Mucosa of descending colon (tissue), 3 donors: ENCODE results near the gene COBL. TPM values are rescaled to one million over a fixed set of nuclear protein-coding genes. Genes with fewer than 3 reads are reported as not detected.

Experiments
- ATAC-seq: fragments of 200-7000 bp; cut with Tn5 transposase; one replicate; pipeline ENCODE4 v1.9.1; 2020; ENCODE audit warnings: mild to moderate bottlenecking, moderate library complexity
- DNase-seq, 3 donors: peaks; one replicate each; pipeline ENCODE4 v3.0.0-alpha.2; 2020
- H3K36me3 ChIP-seq: fragments of 200-600 bp; one replicate; pipeline ENCODE4 v1.8.0; 2021; ENCODE audit warnings: low read depth, mild to moderate bottlenecking
- H3K4me1 ChIP-seq: fragments of 200-600 bp; one replicate; pipeline ENCODE4 v1.8.0; 2021; ENCODE audit warnings: low read depth, mild to moderate bottlenecking
- H3K4me3 ChIP-seq: fragments of 200-600 bp; one replicate; pipeline ENCODE4 v1.8.0; 2021; ENCODE audit warnings: mild to moderate bottlenecking
- H3K9me3 ChIP-seq: fragments of 200-600 bp; one replicate; pipeline ENCODE4 v1.8.0; 2021; ENCODE audit warnings: mild to moderate bottlenecking
- CTCF ChIP-seq: fragments of 200-600 bp; IDR thresholded peaks from one replicate; pipeline ENCODE4 v1.8.0; 2022; ENCODE audit warnings: antibody characterized with exemption, mild to moderate bottlenecking
- intact Hi-C, 2 donors: fragments of 100-400 bp; cut with DNase I in 1 of 2; cut with micrococcal nuclease in 1 of 2; formaldehyde crosslinking; loops; one replicate each; pipeline versions ENCODE4 v1.11.0 to v1.11.1; 2022; cut with DNase I, micrococcal nuclease
- total RNA-seq, 3 donors: library from RNA; stranded (reverse); fragmentation: NEBNext Ultra II Directional in 2 of 3; extraction: Animal tissue kit (Norgen Biotek cat#: 25700) in 2 of 3; gene quantifications; one replicate each; pipeline versions ENCODE4 v1.2.1 to v1.2.4, GENCODE V29; 2021 to 2023
- donor health status: DM: no; HTN: no; CAD: no; lungs with moderate emphysema.
- donor health status: DM: no; HTN: no; CAD: no.
- donor health status: DM: no; HTN: yes; CAD: no.

COBL gene
- total RNA-seq, 3 donors from 2014 or later = 48.6 to 91.8 (median 56.6) TPM

- Histone ChIP-seq H3K4me1 (no peaks in the 10 kb centered on the region), H3K36me3 (no peaks in the 10 kb centered on the region), H3K9me3 (no peaks in the 10 kb centered on the region), H3K4me3 (no peak overlapping the region)
- no peak for TF ChIP-seq CTCF
- ATAC-seq = no peak
- no peak for DNase-seq
- intact Hi-C loops = no loop called here
Observed at GRCh38 chr7:51128545-51129435, 187.8 kb downstream of the COBL start.

GRCh38 chr7:51127618-51127904 lies 189.0 kb downstream of the COBL start:
- intact Hi-C loops = no loop called here
- no peak for TF ChIP-seq CTCF
- DNase-seq (no peak), ATAC-seq (no peak)
- no peaks in the 10 kb centered on the region for H3K4me1 ChIP-seq
- H3K9me3 ChIP-seq = no peaks in the 10 kb centered on the region
- no peak overlapping the region for H3K4me3 ChIP-seq
- no peaks in the 10 kb centered on the region for H3K36me3 ChIP-seq

GRCh38 chr7:51126813-51127617 lies 189.6 kb downstream of the COBL start:
- intact Hi-C loops = no loop called here
- H3K4me1 ChIP-seq = no peaks in the 10 kb centered on the region
- DNase-seq (no peak), ATAC-seq (no peak)
- no peak overlapping the region for H3K4me3 ChIP-seq
- H3K36me3 ChIP-seq = no peaks in the 10 kb centered on the region
- H3K9me3 ChIP-seq = no peaks in the 10 kb centered on the region
- no peak for TF ChIP-seq CTCF

- DNase-seq (no peak), ATAC-seq (no peak)
- no peaks in the 10 kb centered on the region for H3K4me1 ChIP-seq
- H3K4me3 ChIP-seq = no peak overlapping the region
- intact Hi-C loops = no loop called here
- H3K9me3 ChIP-seq = no peaks in the 10 kb centered on the region
- no peaks in the 10 kb centered on the region for H3K36me3 ChIP-seq
- TF ChIP-seq CTCF = no peak
Observed at GRCh38 chr7:51126324-51126723, 190.3 kb downstream of the COBL start.

- H3K4me3 ChIP-seq = no peak overlapping the region
- no peaks in the 10 kb centered on the region for H3K4me1 ChIP-seq
- ATAC-seq (no peak), DNase-seq (no peak)
- TF ChIP-seq CTCF = no peak
- no peaks in the 10 kb centered on the region for H3K9me3 ChIP-seq
- intact Hi-C loops = no loop called here
- H3K36me3 ChIP-seq = no peaks in the 10 kb centered on the region
Observed at GRCh38 chr7:51124321-51124720, 192.3 kb downstream of the COBL start.
